ENCODE measurements around the gene MBD3L2.
A peak's percentile ranks its signal among the peaks of the same experiment; 100 is the strongest.
"Not testable (repeated sequence)": the region's sequence is repeated elsewhere in the genome, so short reads cannot be mapped to it uniquely, and the experiment has no call there.

Gene MBD3L2

DNA sequence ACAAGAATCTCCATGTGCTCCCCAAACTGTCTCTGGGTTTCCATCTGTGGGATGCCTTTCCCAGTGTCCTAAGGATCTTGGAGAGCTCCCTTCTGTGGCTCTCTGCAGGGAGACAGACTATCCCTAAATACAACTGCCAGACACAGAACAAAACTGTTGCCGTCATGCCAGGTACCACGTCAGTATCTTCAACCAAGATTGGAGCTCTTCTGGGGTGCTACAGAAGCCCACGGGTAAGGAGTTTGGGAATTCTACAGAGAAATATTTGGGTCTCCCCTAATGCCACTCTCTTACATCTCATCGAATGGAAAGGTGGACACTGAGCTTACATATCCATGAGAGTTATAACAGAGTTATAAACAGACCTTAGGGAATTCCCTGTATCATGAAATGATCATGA is 14.2 kb downstream of the MBD3L2 start:
- DNase-seq, result no peak

DNA sequence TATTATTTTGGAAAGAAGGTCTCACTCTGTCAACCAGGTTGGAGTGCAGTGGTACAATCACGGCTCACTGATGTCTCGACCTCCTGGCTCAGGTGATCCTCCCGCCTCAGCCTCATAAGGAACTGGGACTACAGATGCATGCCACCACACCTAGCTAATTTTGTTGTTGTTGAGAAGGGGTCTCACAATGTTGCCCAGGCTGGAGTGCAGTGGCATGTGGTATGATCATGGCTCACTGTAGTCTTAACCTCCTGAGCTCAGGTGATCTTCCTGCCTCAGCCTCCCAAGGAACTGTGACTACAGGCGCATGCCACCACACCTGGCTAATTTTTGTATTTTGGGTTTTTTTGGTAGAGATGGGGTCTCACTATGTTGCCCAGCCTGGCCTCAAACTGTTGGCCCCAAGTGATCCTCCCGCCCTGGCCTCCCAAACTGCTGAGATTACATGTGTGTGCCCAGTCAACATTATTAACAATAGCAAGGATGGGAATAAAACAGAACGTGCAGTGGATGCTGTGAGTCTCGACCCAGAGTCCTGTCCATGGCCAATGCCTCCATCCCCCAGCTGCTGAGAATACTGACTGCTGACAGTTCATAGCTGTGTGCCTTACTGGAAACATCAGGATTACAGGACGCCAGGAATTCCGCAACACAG is 14.8 kb downstream of the MBD3L2 start:
- DNase-seq, result no peak

DNA sequence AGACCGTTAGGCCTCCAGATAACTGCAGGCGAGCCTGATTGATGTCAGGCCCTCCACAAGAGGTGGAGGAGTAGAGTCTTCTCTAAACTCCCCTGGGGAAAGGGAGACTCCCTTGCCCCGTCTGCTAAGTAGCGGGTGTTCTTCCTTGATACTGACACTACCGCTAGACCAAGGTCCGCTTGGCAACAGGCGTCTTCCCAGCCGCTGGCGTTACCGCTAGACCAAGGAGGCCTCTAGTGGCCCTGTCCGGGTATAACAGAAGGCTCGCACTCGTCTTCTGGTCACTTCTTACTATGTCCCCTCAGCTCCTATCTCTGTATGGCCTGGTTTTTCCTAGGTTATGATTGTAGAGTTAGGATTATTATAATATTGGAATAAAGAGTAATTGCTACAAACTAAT is 18.0 kb downstream of the MBD3L2 start:
- not testable (repeated sequence) for DNase-seq

DNA sequence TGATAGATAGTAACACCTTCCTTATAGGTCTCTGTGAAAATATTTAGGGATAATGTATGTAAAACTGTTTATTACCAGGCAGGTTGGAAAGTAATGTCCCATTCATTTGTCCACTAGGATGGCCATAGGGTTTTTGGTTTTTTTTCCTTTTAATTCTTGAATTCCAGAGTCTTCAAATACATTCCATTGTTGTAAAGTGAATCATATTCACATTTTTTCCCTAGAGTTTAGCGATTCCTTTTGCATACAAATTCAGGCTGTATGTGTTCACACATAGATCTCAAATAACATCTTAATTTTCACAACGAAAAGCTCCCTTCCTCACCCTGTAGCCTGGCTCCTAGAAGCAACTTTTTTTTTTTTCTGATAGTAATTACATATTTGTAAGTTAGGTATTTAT is 18.6 kb downstream of the MBD3L2 start:
- no peak for DNase-seq

DNA sequence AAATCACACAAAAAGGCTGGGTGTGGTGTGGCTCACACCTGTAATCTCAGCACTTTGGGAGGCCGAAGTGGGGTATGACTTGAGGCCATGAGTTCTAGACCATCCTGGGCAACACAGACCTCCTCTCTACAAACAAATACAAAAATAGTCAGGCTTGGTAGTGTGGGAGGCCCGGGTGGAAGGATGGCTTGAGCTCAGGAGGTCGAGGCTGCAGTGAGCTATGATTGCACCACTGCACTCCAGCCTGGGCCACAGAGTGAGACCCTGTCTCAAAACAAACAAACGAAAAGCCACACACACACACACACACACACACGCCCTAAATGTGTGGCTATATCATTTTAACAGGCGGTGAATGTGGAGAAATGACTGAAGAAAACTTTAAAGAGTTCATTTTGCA is 19.5 kb downstream of the MBD3L2 start:
- DNase-seq, result no peak

DNA sequence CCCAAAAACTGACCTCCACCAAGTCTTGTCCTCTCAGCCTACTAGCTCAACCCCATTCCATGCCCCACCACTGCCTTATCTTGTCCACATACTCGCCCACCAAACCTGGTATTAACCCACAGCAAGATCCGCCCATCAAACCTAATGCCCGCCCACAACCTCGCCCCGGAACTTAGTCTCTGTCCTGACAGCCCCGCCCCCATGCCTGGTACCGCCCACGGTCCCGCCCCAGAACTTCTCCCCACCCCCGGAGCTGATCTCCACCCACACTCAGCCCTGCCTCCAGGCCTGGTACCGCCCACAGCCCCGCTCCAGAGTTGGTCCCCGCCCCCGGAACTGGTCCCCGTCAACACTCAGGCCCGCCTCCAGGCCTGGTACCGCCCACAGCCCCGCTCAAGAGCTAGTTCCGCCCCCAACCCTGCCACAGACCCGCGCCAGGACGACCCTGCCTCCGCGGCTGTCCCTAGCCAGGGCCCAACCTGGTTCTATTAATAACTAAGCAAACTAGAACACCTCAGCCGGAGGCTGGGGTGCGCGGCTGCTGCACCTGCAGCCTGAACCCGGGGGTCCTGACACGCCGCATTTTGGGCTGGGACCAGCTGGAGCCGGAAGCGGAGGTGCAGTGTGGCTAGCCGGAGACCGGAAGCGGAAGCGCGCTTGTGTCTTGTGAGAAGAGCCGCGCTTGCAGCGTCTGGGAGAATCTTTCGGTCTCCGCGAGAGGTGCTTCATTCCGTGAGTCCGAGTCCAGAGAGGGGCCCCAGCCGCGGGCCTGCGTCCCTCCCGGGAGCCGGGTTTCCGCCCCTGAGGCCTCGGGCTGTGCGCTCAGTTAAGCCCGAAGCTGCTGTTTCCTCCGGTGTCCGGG is 20.2 kb downstream of the MBD3L2 start, which contains the start of gene ZNF557:
ZNF557 (plus strand) TSS at position 662 of the 862 bp plus-strand sequence. CDS start 5,372 bp downstream, outside the sequence.
- peak; percentile 98 to 99 for DNase-seq

DNA sequence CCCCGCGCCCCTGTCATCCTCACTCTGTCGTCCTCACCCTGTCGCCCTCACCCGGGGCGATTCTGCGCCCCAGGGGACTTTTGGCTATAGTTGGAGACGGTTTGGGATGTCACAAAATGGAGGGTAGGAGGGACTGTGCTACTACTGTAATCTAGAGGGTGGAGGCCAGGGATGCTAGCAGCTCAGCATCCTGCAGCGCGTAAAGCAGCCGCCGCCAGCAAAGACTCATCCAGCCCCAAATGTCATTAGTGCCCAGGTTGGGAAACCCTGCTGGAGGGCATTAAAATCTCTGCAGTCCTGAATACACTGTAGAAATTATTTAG is 20.7 kb downstream of the MBD3L2 start:
- no peak for DNase-seq

DNA sequence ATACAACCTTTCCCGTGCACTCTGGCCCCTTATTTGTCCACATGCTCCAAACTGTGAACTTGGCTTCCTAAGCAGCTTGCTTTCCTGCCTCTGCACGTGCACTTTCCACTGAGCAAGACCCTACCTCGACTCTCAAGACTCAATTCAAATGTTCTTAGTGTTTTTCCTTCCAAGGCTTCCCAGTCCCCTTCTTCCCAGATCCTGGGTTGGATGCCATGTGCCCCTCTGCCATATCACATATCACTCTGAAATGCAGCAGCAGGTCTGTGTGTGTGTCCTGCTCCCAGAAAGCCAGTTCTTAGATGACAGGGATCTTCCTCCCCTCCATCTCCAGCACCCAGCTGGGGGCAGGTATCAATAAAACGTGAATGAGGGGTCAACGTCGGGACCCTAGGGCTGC is 23.4 kb downstream of the MBD3L2 start:
- DNase-seq, result no peak

DNA sequence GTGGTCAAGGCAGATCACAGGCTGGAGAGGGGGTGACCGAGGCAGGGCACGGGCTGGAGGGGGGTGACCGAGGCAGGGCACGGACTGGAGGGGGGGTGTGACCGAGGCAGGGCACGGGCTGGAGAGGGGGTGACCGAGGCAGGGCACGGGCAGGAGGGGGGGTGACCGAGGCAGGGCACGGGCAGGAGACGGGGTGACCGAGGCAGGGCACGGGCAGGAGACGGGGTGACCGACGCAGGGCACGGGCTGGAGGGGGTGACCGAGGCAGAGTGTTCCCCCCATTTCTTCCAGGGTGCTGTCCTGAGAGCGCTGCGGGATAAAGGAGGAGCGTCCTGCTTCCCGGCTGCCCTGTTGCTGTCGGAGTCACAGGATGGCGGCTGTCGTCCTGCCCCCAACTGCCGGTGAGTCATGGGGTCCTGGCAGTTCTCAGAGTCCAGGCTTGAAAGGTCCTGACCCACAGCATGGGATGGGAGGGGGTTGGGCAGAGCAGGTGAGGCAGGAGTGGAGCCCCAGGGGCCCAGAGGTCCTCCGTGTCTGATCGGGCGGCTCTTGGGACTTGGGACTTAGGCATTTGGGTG is 25.7 kb downstream of the MBD3L2 start:
- no peak for DNase-seq

DNA sequence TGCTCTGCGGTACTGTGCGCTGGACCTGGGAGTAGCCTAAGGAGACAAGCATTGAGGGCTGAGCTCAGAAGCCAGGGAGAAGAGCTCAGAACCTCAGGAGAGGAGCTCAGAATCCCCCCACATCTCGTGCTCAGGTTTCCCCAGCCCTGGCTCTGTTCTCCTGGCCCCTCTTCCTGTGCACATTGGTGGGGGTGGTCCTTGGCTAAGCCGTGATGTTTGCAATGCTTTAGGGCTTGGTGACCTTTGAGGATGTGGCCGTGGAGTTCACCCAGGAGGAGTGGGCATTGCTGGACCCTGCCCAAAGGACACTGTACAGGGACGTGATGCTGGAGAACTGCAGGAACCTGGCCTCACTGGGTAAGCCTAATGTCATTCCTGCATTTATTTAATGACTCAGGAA is 27.0 kb downstream of the MBD3L2 start:
- no peak for DNase-seq

DNA sequence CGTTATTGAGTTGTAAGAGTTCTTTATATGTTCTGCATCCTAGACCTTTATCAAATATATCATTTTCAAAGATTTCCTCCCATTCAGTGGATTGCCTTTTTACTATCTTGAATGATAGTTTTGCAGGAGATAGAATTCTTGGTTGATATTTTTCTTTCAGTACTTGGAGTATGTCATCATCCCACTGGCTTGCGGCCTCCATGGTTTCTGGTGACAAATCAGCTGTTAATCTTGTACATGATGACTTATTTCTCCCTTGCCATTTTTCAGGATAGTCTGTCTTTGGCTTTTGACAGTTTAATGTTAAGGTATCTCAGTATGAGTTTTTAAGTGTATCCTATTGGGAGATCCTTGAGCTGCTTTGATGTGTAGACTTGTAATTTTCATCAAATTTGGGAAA is 28.9 kb downstream of the MBD3L2 start:
- DNase-seq, result no peak

DNA sequence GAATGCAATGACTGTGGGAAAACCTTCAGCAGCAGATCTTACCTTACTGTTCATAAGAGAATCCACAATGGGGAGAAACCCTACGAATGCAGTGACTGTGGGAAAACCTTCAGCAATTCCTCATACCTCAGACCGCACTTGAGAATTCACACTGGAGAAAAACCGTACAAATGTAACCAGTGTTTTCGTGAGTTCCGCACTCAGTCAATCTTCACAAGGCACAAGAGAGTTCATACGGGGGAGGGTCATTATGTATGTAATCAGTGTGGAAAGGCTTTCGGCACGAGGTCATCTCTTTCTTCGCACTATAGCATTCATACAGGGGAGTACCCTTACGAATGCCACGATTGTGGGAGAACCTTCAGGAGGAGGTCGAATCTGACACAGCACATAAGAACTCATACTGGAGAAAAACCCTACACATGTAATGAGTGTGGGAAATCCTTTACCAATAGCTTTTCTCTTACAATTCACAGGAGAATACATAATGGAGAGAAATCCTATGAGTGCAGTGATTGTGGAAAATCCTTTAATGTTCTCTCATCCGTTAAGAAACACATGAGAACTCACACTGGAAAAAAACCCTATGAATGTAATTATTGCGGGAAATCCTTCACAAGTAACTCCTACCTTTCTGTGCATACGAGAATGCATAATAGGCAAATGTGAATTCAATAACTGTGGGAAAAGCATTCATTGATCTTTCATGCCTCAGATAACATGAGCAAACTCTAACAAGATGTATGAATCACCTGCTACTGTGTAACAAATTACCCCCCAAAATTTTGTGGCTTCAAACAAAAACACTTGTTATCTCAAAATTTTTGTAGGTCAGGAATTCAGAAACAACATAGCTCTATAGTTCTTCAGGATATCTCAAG is 34.2 kb downstream of the MBD3L2 start:
- DNase-seq, result no peak

DNA sequence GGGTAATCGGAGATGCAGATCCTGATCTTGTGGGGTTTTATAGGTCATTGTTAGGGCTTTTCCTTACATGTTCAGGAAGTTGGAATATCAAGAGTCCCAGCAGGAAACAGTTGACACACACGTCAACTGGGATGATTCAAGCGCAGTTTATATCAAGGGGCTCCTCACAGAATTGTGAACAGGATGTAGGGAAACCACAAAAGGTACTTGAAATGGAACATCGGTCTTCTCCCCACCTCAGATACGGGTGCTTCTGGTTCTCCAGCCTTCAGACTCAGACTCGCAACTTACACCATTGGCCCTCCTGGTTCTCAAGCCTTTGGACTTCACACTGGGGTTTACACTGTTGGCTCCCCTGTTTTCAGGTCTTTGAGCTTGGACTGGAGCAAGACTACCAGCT is 39.9 kb downstream of the MBD3L2 start:
- DNase-seq, result no peak

DNA sequence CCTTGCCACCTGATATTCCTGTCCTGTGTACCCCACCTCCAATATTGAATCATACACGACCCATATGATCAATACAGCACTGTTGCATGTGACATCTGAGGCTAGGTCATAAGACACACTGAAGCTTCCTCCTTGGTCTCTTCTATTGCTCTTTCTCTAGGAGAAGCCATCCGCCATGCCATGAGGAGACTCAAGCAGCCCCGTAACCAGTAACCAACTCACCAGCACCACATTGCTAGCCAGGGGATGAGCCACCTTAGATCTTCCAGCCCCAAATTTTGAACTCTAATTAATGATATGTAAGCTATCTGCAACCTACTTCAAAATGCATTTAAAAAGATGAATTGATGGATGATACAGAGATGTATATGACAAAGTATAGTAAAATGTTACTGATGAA is 49.0 kb downstream of the MBD3L2 start:
- no peak for DNase-seq

DNA sequence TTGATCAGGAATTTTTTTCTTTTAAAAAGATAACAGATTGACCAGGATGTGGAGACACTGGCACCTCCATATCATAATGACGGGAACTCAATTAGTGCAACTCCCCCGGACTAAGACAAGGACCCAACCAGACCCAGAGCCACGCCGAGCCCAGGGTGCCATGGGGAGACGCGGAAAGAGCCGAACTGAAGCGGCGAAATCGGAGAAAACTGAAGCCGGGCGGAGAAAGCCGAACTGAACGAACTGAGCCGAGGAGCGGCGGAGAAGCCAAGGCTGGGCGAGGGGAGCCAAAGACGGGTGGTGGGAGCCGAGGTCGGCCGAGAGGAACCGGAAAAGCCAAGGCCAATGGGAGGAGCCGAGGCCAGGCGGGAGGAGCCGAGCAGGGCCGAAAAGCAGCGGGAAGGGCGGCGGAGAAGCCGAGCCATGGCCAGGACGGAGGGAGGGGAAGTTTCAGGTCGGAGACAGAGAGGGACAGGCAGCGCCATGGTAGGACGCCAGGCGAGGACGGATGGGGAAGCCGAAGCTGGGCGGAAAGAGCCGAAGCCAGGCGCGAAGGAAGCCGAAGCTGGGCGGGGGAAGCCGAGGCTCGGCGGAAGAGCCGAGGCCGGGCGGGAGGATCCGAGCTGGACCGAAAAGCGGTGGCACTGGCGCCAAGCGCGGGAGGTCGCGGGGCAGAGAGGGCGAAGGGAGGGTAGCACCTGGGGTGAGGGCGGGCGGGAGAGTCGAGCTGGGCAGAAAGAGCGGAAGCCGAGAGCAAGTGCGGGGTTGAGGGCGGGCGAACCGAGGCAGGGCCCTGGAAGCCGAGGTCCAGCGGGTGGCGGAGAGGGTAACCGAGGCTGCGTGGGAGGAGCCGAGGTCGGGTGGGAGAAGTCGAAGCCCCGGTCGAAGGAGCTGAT is 49.8 kb downstream of the MBD3L2 start:
- DNase-seq, result peak; percentile 90

DNA sequence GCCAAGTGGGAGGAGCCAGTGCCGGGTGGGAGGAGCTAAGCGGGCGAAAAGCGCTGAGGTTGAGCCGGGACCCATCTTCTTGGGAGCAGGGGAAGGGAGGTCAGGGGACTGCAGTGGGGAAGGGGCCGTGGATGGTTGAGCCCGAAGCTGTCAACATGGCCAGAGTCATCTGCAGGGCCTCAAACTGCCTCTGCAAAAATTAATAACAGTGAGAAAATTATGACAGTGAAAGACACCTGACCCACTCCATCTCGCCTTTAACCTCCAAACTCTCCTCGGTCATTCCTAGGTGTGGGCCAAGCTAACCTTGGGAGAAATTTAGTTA is 50.4 kb downstream of the MBD3L2 start:
- no peak for DNase-seq
